ENCODE measurements around the gene SNORC.

The SNORC gene

DNA sequence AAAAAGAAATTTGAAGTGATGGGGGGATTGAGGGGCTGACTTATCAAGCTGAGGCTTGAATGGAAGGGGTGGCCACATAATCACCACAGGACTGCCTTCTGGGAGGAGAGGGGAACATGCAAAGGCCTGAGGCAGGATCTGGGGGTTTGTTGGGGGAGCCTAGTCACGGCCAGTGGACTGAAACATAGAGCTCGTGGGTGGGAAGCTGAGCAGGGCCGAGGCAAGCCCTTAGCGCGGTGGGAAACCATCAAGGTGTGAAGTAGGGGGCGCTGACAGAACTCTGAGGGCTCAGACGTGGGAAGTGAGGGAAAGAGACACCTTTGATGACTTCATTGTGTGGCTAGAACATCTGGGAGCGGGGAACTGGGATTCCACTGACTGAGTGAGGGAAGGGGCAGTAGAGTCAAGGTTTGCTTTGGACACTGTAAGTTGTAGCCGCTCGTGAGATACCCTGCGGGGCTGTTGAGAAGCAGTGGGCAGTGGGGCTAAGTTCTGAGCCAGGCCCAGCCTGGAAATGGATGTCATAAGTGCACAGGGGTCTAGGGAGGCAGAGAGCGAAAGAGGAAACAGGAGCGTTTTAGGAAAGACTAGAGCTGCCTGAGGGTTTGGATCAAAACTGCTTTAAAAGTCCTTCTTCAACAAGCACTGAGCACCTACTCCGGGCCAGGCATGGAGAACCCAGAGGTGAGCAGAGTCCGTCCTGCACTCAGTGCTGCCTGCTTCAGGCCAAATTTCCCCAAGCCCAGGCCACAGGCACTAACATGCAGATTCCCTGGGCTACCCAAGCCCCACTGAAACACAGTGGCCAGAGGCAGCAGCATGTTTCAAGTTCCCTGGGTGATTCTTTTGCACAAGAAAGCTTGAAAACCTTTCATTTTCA lies 686 bp upstream of the SNORC start:
- Histone ChIP-seq H3K9me3 (ENCODE audit: low read length) (no peaks in the 10 kb centered on the region), H3K9me2 (ENCODE audit: low read depth, low read length) (no peaks in the 10 kb centered on the region), H3K27ac (ENCODE audit: low read depth, low read length, poor library complexity, severe bottlenecking) (no peak overlapping the region), H3K9ac (ENCODE audit: low read length) (no peak overlapping the region), H3K4me2 (ENCODE audit: low read length) (no peak overlapping the region), H2AFZ (ENCODE audit: low read length) (no peak overlapping the region), H3K36me3 (ENCODE audit: insufficient read depth, low read length) (no peaks in the 10 kb centered on the region), H3K79me2 (ENCODE audit: insufficient read depth, low read length) (no peaks in the 10 kb centered on the region), H4K20me1 (ENCODE audit: insufficient read depth, low read length) (no peaks in the 10 kb centered on the region), H3F3A (ENCODE audit: insufficient read depth, low read length) (no peaks in the 10 kb centered on the region), H3K4me3 (ENCODE audit: low read depth, low read length, poor library complexity, severe bottlenecking) (no peak overlapping the region), H3K27me3 (ENCODE audit: insufficient read depth, low read length) (no peaks in the 10 kb centered on the region; the same call in 1 of the 2 replicates), H3K4me1 (ENCODE audit: insufficient read depth, low read length, severe bottlenecking) (no peaks in the 10 kb centered on the region)
- TF ChIP-seq, protein P1, sequence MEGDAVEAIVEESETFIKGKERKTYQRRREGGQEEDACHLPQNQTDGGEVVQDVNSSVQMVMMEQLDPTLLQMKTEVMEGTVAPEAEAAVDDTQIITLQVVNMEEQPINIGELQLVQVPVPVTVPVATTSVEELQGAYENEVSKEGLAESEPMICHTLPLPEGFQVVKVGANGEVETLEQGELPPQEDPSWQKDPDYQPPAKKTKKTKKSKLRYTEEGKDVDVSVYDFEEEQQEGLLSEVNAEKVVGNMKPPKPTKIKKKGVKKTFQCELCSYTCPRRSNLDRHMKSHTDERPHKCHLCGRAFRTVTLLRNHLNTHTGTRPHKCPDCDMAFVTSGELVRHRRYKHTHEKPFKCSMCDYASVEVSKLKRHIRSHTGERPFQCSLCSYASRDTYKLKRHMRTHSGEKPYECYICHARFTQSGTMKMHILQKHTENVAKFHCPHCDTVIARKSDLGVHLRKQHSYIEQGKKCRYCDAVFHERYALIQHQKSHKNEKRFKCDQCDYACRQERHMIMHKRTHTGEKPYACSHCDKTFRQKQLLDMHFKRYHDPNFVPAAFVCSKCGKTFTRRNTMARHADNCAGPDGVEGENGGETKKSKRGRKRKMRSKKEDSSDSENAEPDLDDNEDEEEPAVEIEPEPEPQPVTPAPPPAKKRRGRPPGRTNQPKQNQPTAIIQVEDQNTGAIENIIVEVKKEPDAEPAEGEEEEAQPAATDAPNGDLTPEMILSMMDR (IDR thresholded peaks at IDR 0.05; ENCODE audit: low read length): no peak; the same call in 1 of the 2 replicates
- no peak for TF ChIP-seq EZH2 (IDR thresholded peaks at IDR 0.05; ENCODE audit: borderline replicate concordance, low read length)

DNA sequence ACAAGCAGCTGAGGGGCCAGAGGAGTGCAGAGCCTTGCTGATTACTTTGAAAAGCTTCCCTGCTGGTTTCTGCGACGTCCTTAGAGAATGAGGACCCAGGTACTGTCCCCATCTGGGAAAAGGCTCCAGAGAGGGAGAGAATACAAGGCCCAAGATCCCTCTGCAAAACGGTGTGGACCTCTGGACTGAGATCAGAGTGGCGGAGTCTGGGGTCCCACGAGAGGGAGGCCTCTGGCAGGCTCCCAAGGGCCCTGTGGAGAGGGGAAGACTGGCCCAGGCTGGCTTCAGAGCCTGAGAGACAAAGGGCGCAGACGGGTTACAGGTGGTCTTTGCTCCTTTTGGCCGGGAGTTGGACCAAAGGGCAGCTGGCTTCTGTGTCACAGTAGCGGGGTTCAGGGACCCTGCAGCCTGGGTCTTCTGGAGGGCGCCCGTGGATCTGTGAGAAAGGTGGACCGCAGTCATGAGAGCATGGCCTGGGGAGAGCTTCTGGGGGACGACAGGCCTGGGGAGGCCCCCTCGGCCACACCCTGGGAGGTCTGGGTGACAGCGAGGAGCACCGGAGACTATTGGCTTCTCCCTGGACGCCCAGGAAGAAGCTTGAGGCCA lies 805 bp downstream of the SNORC start:
- Histone ChIP-seq H3K4me1 (ENCODE audit: insufficient read depth, low read length, severe bottlenecking) (no peaks in the 10 kb centered on the region), H3K27ac (ENCODE audit: low read depth, low read length, poor library complexity, severe bottlenecking) (no peak overlapping the region), H3F3A (ENCODE audit: insufficient read depth, low read length) (no peaks in the 10 kb centered on the region), H3K36me3 (ENCODE audit: insufficient read depth, low read length) (no peaks in the 10 kb centered on the region), H3K4me3 (ENCODE audit: low read depth, low read length, poor library complexity, severe bottlenecking) (no peak overlapping the region), H3K4me2 (ENCODE audit: low read length) (no peak overlapping the region), H3K79me2 (ENCODE audit: insufficient read depth, low read length) (no peaks in the 10 kb centered on the region), H3K27me3 (ENCODE audit: insufficient read depth, low read length) (no peaks in the 10 kb centered on the region; the same call in 1 of the 2 replicates), H3K9me2 (ENCODE audit: low read depth, low read length) (no peaks in the 10 kb centered on the region), H2AFZ (ENCODE audit: low read length) (no peak overlapping the region), H4K20me1 (ENCODE audit: insufficient read depth, low read length) (no peaks in the 10 kb centered on the region), H3K9me3 (ENCODE audit: low read length) (no peaks in the 10 kb centered on the region), H3K9ac (ENCODE audit: low read length) (no peak overlapping the region)
- TF ChIP-seq, protein P1 (IDR thresholded peaks at IDR 0.05; ENCODE audit: low read length): no peak
- no peak for TF ChIP-seq EZH2 (IDR thresholded peaks at IDR 0.05; ENCODE audit: borderline replicate concordance, low read length)

GRCh38 chr2:232871418-232871834 lies 1.4 kb downstream of the SNORC start:
- Histone ChIP-seq H3K4me2 (ENCODE audit: low read length) (no peak overlapping the region), H3K4me3 (ENCODE audit: low read depth, low read length, poor library complexity, severe bottlenecking) (no peak overlapping the region), H3K27me3 (ENCODE audit: insufficient read depth, low read length) (no peaks in the 10 kb centered on the region; the same call in 1 of the 2 replicates), H4K20me1 (ENCODE audit: insufficient read depth, low read length) (no peaks in the 10 kb centered on the region), H3K27ac (ENCODE audit: low read depth, low read length, poor library complexity, severe bottlenecking) (no peak overlapping the region), H3F3A (ENCODE audit: insufficient read depth, low read length) (no peaks in the 10 kb centered on the region), H2AFZ (ENCODE audit: low read length) (no peak overlapping the region), H3K9me3 (ENCODE audit: low read length) (no peaks in the 10 kb centered on the region), H3K4me1 (ENCODE audit: insufficient read depth, low read length, severe bottlenecking) (no peaks in the 10 kb centered on the region), H3K9ac (ENCODE audit: low read length) (no peak overlapping the region), H3K79me2 (ENCODE audit: insufficient read depth, low read length) (no peaks in the 10 kb centered on the region), H3K9me2 (ENCODE audit: low read depth, low read length) (no peaks in the 10 kb centered on the region), H3K36me3 (ENCODE audit: insufficient read depth, low read length) (no peaks in the 10 kb centered on the region)
- no peak for TF ChIP-seq EZH2 (IDR thresholded peaks at IDR 0.05; ENCODE audit: borderline replicate concordance, low read length)
- TF ChIP-seq, protein P1 (IDR thresholded peaks at IDR 0.05; ENCODE audit: low read length): no peak
